GM21717 (cell line): Measurements from ENCODE around the gene DGKA.

Source experiments
- ATAC-seq: cut with Tn5 transposase; IDR thresholded peaks from one replicate; pipeline ENCODE4 v1.9.1; 2021; ENCODE audit warnings: mild to moderate bottlenecking, moderate library complexity; ENCODE audit not compliant: unreplicated experiment

The DGKA gene

GRCh38 chr12:55931317-55931779 lies 386 bp downstream of the DGKA start:
- no peak for ATAC-seq

- no peak for ATAC-seq
Measured at GRCh38 chr12:55931780-55932550, 1.0 kb downstream of the DGKA start.

- no peak for ATAC-seq
Measured at GRCh38 chr12:55932551-55932910, 1.6 kb downstream of the DGKA start.

- no peak for ATAC-seq
Measured at GRCh38 chr12:55933169-55933798, 2.3 kb downstream of the DGKA start.

- no peak for ATAC-seq
Measured at GRCh38 chr12:55933799-55934742, 3.1 kb downstream of the DGKA start.

GRCh38 chr12:55934773-55935172 lies 3.8 kb downstream of the DGKA start:
- no peak for ATAC-seq

- no peak for ATAC-seq
Measured at GRCh38 chr12:55935738-55936151, 4.8 kb downstream of the DGKA start.

- ATAC-seq = no peak
Measured at GRCh38 chr12:55937981-55938380, 7.0 kb downstream of the DGKA start.

GRCh38 chr12:55938826-55939501 lies 8.0 kb downstream of the DGKA start:
- ATAC-seq = no peak

GRCh38 chr12:55940065-55940732 lies 9.2 kb downstream of the DGKA start:
- ATAC-seq = peak; percentile 87

GRCh38 chr12:55942055-55942454 lies 11.1 kb downstream of the DGKA start:
- ATAC-seq = no peak

- no peak for ATAC-seq
Measured at GRCh38 chr12:55942577-55943136, 11.7 kb downstream of the DGKA start.

GRCh38 chr12:55946553-55946952 lies 15.6 kb downstream of the DGKA start:
- ATAC-seq = no peak

- no peak for ATAC-seq
Measured at GRCh38 chr12:55955344-55955743, 24.4 kb downstream of the DGKA start.

GRCh38 chr12:55955800-55956508 lies 25.0 kb downstream of the DGKA start:
- no peak for ATAC-seq

GRCh38 chr12:55957106-55957859 lies 26.3 kb downstream of the DGKA start:
- no peak for ATAC-seq

GRCh38 chr12:55963760-55964159 lies 32.8 kb downstream of the DGKA start:
- no peak for ATAC-seq

- no peak for ATAC-seq
Measured at GRCh38 chr12:55965240-55965639, 34.3 kb downstream of the DGKA start.
